Measurements from ENCODE around the gene MED29. TPM values are rescaled to one million over a fixed set of nuclear protein-coding genes. Genes with fewer than 3 reads are reported as not detected.
"Not testable (repeated sequence)": the region's sequence is repeated elsewhere in the genome, so short reads cannot be mapped to it uniquely, and the experiment has no call there.

MED29 gene
- total RNA-seq, 1 donor from 2014 or later, result 21.8 TPM

DNA sequence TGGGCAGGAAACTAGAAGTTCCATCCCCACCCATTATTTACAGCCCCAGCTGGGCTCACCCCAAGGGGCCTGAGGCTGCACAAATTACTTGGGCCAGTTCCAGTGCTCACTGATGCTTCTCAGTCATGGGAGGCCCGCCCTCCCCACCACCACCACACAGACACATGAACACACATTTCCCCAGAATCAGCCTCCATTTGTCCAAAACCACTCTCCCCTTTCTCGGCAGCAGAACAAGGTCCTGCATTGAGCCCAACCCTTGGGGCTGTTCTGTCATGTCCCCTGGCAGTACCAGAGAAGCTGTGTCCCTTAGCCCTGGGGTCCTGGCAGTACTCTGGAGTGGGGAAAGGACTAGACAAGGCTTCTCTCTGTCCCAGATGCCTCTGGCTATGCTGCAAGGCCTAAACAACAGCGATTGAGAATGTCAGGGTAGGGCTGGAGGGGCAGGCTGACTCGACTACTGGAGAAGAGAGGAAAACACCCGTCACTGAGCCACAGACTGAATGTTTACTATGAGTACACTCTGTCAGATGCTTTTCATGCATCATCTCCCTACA lies 27.2 kb upstream of the MED29 start:
- DNase-seq (ENCODE audit: missing footprints) (peak; percentile 76), ATAC-seq (peak; percentile 77)
- intact Hi-C loops (cut with DNase I), result no loop called here

DNA sequence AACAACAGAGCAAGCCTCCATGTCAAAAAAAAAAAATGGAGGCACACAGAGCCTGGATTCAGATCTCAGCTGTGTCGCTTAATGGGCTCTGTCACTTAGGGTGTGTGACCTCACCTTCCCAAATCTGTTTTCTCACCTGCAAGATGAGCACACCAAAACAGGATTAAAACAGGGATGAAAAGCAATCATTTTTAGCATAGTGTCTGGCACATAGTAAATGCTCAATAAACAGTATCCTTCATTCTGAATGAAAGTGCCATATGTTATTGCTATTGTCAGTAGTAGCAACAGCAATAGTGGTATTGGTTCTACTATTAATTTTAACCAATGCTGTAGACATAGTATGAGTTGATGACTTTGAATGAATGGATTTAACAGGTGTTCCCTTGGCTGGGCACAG lies 25.6 kb upstream of the MED29 start:
- DNase-seq (ENCODE audit: missing footprints) (no peak), ATAC-seq (no peak)
- intact Hi-C loops (cut with DNase I), result no loop called here

- ATAC-seq, result no peak
- intact Hi-C loops (cut with DNase I), result no loop called here
- DNase-seq (ENCODE audit: missing footprints), result no peak
Measured at GRCh38 chr19:39369200-39369599, 22.0 kb upstream of the MED29 start.

GRCh38 chr19:39370735-39371134 lies 20.4 kb upstream of the MED29 start:
- no peak for ATAC-seq
- intact Hi-C loops (cut with DNase I), result no loop called here

GRCh38 chr19:39372047-39372802 lies 19.0 kb upstream of the MED29 start:
- intact Hi-C loops (cut with DNase I), result loop anchor here (1.0 kb wide), 1 partner anchor 30 kb away; the partner anchor contains the start of gene SAMD4B
- ATAC-seq (peak; percentile 95), DNase-seq (ENCODE audit: missing footprints) (peak; percentile 84)

More at GRCh38 chr19:39370735-39371134, 20.4 kb upstream of the MED29 start:
- no peak for DNase-seq (ENCODE audit: missing footprints)

DNA sequence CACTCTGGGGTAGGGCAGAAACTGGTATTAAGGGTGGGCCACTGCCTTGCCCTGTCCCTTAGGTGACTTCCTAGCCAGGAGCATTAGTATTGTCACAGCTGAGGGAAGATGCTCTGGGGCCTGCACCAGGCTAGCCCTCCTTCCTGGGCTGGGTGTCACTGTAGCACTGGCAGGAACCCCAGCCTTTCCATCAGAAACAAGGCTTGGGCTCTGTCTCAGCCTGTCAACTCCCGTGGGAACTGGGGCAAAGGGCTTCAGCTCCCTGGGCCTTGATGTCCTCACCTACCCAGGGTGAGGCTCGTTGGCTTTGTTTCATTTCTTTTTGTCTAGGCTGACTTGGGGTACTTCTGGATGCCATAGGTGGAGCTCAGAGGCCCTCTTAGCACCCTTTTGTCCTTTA lies 18.2 kb upstream of the MED29 start:
- ATAC-seq (peak; percentile 26), DNase-seq (ENCODE audit: missing footprints) (no peak)
- intact Hi-C loops (cut with DNase I), result loop anchor here (1.0 kb wide), 1 partner anchor 31 kb away; the partner anchor contains the start of gene SAMD4B

DNA sequence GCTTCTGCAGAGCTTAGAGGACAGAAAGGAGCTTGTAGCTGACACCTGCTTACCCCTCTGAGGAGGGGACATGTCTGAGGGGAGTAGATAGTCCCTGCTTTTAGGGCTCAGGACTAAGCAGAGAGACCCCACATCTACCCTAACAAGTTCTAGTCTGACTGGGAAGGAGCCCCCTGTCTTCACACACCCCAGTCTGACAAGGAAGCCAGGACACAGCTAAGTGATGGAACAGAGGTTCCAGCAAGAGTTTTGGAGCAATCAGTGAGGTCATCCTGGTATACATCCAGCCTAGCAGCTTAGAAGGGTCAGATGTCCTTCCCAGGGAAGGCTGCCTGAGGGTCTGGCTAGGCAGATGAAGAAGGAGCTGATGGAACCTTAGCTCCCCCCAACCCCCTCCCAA lies 15.2 kb upstream of the MED29 start:
- no peak for ATAC-seq
- intact Hi-C loops (cut with DNase I), result no loop called here
- DNase-seq (ENCODE audit: missing footprints), result no peak

DNA sequence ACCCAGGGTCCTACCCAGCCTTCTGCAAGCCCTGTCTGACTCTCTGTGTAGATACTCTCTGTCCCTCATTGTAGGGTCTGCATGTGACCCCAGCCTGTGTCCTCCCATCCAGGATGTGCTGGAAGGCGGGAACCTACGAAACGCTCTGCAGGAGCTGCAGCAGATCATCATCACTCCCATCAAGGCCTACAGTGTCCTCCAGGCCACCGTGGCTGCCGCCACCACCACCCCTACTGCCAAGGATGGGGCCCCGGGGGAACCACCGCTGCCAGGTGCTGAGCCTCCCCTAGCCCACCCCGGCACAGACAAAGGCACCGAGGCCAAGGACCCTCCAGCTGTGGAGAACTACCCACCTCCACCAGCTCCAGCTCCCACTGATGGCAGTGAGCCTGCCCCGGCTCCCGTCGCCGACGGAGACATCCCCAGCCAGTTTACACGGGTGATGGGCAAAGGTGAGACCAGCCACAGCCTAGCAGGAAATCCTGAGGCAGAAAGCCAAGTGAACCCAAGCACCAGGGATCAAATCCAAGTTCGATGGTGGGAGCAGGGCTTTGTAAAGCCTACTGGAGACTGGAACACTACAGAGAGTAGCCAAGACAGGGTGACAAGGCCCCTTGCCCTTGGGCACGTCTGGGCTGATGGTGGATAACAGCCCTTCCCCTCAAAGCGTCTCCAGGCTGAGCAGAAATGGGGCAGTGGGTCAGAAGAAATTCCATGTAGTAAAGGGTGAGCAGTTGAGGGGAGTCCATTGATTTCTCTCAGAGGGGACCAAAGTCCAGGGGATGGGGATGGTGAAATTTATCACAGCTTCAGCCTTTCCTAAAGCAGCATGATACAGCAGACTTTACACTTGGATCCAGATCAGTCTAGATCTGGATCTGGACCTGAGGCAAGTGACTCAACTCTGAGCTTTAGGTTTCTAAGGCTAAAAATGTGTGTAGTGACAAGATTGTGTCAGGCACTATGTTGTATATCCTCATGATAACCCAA lies 13.5 kb upstream of the MED29 start:
- intact Hi-C loops (cut with DNase I), result no loop called here
- DNase-seq (ENCODE audit: missing footprints) (no peak), ATAC-seq (no peak)

DNA sequence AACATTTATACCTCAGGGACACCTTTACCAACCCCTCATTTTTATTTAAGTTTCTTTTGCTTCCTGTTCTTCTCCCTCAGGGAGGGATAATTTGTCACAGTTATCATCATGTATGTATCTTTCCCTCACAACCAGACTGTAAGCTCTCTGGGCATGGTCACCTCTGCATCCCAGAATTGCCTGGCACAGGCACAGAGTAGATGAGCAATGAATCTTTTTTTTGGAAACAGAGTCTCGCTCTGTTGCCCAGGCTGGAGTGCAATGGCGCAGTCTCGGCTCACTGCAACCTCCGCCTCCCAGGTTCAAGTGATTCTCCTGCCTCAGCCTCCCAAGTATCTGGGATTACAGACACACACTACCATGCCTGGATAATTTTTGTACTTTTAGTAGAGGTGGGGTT lies 11.8 kb upstream of the MED29 start:
- intact Hi-C loops (cut with DNase I), result not testable (repeated sequence)

DNA sequence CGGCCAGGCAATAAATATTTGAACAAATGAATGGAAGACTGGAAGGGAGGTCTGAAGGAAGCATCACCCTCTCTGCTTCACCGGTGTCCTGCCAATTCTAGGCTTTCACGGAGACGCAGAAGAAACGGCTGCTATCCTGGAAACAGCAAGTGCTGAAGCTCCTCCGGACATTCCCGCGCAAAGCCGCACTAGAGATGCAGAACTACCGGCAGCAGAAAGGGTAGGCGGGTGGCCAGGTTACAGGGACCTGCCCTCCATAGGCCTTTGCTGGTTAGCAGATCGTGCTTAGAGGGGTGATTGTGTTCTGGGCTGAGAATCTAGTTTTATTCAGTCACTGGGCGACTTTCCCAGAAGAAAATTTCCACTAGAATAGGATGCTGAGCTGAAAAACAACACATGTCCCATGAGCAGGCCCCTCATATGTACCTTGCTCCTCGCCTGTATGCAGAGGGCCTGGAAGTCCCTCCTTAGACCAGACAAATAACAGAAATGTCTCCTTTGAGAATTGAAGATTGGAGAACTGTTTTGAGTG lies 11.2 kb upstream of the MED29 start:
- DNase-seq (ENCODE audit: missing footprints) (no peak), ATAC-seq (no peak)
- intact Hi-C loops (cut with DNase I), result no loop called here

More for the DNA sequence above, 11.8 kb upstream of the MED29 start:
- ATAC-seq; DNase-seq (ENCODE audit: missing footprints): not testable (repeated sequence)

- intact Hi-C loops (cut with DNase I), result no loop called here
- DNase-seq (ENCODE audit: missing footprints) (no peak), ATAC-seq (no peak)
Measured at GRCh38 chr19:39380521-39381502, 10.4 kb upstream of the MED29 start.

DNA sequence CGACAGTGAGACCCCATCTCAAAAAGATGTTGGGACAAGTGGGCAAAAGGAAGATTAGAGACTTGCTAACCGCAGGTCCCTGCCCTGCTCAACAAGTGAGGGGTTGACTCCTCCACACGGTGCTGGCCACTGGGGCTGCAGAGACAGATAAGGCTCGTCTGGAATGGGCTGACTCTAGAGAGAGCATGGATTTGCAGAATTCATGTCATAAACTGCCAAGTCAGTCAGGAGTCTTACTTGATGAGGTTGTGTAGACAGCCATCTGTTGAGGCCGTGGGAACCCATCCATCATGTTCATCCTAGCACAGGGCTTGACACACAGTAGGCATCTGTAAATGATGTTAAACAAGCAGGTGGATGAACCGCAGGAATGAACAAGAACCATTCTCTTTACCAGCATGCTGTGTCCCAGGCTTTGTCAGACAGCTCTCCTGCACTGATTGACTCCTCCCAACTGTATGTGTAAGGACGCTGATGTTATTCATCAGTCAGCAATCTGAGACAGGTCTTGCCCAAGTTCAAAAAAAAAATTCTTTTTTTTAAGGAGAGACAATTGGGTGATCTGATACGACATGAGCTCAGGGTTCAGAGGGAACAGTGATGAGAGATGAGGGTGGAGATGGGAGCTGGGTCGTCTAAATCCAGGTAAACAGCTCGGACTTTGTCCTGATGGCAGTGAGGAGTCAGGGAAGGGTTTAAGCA lies 9.1 kb upstream of the MED29 start:
- no peak for DNase-seq (ENCODE audit: missing footprints)
- no peak for ATAC-seq
- intact Hi-C loops (cut with DNase I), result no loop called here

DNA sequence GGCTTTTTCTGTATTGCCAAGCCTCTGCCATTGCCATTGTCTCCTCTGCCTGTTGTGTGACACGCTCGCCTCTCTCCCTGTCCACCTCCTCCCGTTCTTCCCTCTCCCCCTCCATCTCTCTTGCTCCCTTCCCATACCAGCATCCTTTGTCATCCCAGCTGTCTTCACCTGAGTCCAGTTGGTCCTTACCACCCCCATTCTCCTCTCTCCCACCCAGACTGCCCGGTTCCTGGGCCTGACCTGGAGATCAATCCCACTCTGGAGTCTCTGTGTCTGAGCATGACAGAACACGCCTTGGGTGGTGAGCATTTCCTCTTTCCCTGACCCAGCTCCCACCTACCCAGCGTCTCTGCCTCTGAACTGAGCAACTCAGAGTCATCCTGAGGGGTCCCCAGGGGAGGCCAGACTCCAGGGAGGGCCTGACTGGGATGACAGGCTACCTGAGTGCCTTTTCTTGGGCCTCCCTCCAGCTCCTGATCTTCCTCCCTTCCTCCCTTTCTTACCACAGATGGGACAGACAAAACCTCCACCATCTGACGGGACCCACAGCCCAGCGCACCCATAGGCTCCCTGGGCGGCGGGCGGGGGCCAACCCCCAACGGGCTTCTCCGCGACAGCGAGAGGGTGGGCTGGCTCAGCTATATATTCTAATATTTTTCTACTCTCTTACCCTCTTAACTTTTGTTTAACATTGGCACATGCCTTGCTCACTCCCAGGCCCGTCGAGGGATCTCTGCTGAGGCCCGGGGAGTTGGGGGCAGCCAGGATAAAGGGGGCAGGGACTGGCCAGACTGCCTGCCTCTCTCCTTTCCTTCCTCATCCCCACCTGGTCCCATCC lies 8.0 kb upstream of the MED29 start:
- ATAC-seq (no peak), DNase-seq (ENCODE audit: missing footprints) (peak; percentile 31)
- intact Hi-C loops (cut with DNase I), result no loop called here

GRCh38 chr19:39384839-39385568 lies 6.2 kb upstream of the MED29 start:
- intact Hi-C loops (cut with DNase I), result loop anchor here (2.0 kb wide), 1 partner anchor 34 kb away; no protein-coding TSS in a partner anchor
- no peak for DNase-seq (ENCODE audit: missing footprints)
- peak; percentile 17 for ATAC-seq

DNA sequence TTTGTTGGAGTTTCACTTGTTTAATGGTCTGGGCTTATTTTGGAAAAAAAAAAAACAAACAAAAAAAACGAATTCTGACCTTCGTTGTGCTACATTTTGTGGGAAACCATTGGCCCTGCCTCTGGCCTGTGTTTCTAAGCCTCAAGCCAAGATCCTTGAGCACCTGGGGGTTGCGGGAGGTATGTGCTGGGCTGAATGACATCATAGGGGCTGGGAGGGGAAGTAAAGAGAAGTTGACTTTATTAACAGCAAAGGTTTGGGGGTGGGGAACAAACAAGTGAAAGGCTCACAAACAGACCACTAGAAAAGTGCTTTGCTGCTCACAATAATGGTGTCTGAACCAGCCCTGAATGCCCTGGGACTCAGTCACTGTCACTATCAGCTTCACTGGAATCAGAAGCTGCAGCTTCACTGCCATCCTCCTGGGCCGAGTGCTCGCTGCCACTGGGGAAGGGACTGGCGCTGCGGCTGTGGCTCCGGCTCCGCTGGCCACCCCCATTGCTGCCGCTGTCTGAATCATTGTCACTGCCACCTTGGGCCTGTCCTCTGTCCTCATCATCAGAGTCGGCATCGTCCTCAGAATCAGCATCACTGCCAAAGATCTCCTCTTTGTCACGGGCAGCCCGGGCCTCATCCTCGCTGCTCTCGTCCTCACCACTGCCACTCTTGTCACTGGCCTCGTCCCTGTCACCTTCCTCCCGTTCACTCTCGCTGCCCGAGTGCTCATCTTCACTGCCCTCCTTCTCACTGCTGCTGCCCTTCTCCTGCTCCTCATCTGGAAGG lies 5.4 kb upstream of the MED29 start:
- DNase-seq (ENCODE audit: missing footprints) (peak; percentile 9), ATAC-seq (no peak)
- intact Hi-C loops (cut with DNase I), result loop anchor here (2.0 kb wide), 1 partner anchor 35 kb away; no protein-coding TSS in a partner anchor
